Activated naive CD8-positive, alpha-beta T cell treated with anti-CD3 and anti-CD28 coated beads, Interleukin-2, amount 10 ng/mL, durations not matched to agents 7 days and 5 days (primary cell): ENCODE measurements around the gene ZFYVE27. TPM values are rescaled to one million over a fixed set of nuclear protein-coding genes. Genes with fewer than 3 reads are reported as not detected.

ENCODE experiments used
- ATAC-seq: fragments of 150-1000 bp; cut with Tn5 transposase; one replicate; pipeline ENCODE4 v1.10.0; 2021; ENCODE audit warnings: low read depth, moderate library complexity
- POLR2A ChIA-PET: fragments of 350-600 bp; sonication (Branson Sonifier 250); formaldehyde crosslinking; loops from one replicate; lab custom pipeline; 2021; ENCODE audit warnings: antibody characterized with exemption; lab: Charles Lee
- DNase-seq: peaks from one replicate; pipeline ENCODE4 v3.0.0; 2021
- H3K27ac Mint-ChIP-seq: one replicate; pipeline ENCODE4 v1.8.0; 2022; ENCODE audit warnings: mild to moderate bottlenecking, mixed read lengths
- H3K27me3 Mint-ChIP-seq: one replicate; pipeline ENCODE4 v1.8.0; 2022; ENCODE audit warnings: mild to moderate bottlenecking, moderate library complexity, mixed read lengths
- H3K36me3 Mint-ChIP-seq: one replicate; pipeline ENCODE4 v1.8.0; 2021; ENCODE audit warnings: mild to moderate bottlenecking, mixed read lengths
- H3K4me1 Mint-ChIP-seq: one replicate; pipeline ENCODE4 v1.8.0; 2021; ENCODE audit warnings: mixed read lengths
- H3K4me3 Mint-ChIP-seq: one replicate; pipeline ENCODE4 v1.8.0; 2022; ENCODE audit warnings: mild to moderate bottlenecking, moderate library complexity, mixed read lengths
- H3K9me3 Mint-ChIP-seq: one replicate; pipeline ENCODE4 v1.8.0; 2021; ENCODE audit warnings: mixed read lengths
- total RNA-seq, 2 experiments: library from RNA; stranded (reverse); gene quantifications; one replicate each; pipeline ENCODE4 v1.2.3, GENCODE V29; 2021

Gene ZFYVE27
- total RNA-seq, 2 experiments from 2014 or later, result 36.9 to 43.4 TPM

DNA sequence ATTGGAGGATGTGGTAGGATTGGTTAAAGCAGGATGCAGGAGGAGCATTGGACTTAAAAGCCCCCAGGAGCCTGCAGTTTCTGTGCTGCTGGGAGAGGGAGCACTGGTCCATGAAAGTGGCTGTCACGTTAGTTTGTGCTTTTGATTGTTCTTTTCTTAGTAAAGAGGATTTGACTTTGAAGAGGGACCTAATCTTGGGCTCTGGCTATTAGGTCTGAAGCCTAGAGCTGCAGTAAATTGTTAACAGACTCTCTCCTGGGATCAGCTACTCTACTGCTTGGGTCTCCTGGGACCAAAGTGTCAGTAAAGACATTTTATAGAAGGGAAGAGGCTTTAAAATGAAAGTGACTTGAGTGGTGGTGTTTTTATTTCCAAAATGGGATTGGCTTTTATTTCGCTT, 3.7 kb downstream of the ZFYVE27 start:
- Mint-ChIP-seq H3K36me3 (peaks cover 33% of the 10 kb centered on the region), H3K4me3 (no peak overlapping the region), H3K9me3 (no peaks in the 10 kb centered on the region), H3K27me3 (no peaks in the 10 kb centered on the region), H3K27ac (no peak overlapping the region), H3K4me1 (peaks cover 37% of the 10 kb centered on the region)
- POLR2A ChIA-PET, result no interaction called here
- no peak for DNase-seq
- no peak for ATAC-seq

DNA sequence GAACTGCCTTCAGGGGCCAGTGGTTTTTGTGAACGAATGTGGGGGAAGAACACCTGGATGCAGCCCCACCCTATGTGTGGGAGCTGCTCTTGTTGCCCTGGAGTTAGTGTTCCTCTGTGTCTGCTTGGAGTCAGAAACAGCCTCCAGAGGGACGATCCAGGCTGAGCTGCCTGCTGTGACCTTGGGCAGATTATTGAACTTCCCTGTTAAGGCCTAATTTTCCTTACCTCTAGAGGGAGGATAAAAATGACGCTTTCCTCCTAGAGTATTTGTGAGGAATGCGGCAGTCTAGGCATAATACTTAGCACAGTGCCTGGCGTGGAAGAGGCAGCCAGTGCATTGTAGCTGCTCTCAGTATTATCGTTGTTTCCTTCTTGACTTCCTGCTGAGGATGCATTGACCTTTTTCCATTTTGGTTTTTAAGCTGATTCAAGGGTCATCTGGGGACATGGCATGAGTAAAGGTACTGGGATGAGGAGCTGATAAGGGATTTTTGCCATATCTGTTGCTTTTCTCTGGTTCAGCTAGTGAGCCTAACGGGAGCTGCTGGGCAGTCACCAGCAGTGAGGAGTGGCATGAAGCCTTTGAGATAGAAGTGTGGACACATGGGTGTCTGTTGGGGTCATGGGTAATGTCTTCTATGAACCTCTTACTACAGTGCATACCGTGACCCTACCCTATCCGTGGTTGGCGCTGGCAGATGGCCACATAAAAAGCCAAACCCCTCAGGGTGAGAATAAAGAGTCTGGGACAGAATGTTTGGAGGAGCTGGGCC, 6.4 kb downstream of the ZFYVE27 start:
- Mint-ChIP-seq H3K27me3 (no peaks in the 10 kb centered on the region), H3K4me3 (no peak overlapping the region), H3K9me3 (no peaks in the 10 kb centered on the region), H3K36me3 (peaks cover 36% of the 10 kb centered on the region), H3K4me1 (peaks cover 20% of the 10 kb centered on the region), H3K27ac (no peak overlapping the region)
- POLR2A ChIA-PET, result interaction anchor here (0.5 kb wide), 1 partner anchor 1872 kb away, joined by 3 read pairs; no protein-coding TSS in a partner anchor
- no peak for DNase-seq
- ATAC-seq, result no peak

DNA sequence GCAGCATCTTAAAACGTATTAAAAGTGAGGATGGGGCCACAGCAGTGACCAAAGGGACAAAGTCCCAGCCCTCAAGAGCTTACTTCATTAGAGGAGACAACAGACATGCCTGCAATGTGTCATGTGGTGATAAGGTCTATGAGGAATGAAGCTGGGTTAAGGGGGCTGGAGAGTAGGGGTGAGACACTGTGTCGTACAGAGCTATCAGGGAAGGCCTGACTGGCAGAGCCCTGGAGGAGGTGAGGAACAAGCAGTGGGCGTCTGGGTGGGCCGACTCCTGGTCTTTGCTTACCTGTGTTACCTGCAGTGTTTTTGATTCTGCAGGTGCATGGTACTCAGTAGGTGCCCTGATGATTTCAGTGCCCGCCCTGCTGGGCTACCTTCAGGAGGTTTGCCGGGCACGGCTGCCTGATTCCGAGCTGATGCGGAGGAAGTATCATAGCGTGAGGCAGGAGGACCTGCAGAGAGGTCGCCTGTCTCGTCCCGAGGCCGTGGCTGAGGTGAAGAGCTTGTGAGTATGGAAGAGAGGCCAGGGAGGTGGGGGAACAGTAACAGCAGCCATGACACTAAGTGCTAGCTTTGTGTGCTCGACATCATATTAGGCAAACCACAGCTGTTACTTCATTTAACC, 7.6 kb downstream of the ZFYVE27 start:
- Mint-ChIP-seq H3K4me3 (no peak overlapping the region), H3K27ac (no peak overlapping the region), H3K4me1 (peaks cover 16% of the 10 kb centered on the region), H3K36me3 (peaks cover 35% of the 10 kb centered on the region), H3K9me3 (no peaks in the 10 kb centered on the region), H3K27me3 (no peaks in the 10 kb centered on the region)
- ATAC-seq, result no peak
- POLR2A ChIA-PET, result no interaction called here
- no peak for DNase-seq

DNA sequence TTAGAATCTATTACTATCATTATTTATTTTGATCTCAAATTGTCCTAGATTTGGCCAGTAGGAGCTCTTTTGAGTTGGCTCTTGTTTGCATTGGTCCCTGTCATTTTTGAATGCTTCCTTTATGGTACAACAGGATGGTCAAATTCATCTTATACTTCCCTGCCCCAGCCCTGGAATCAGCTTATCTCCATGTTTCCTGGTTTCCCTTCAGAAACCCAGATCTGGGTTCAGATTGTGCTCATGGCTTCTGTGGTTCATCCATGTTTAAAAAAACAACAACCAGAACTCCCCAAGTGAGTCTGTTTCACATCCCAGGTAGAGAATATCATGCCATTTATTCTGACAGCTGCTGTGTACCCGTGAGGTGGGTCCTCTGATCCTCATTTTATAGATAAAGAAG, 10.6 kb downstream of the ZFYVE27 start:
- Mint-ChIP-seq H3K27me3 (no peaks in the 10 kb centered on the region), H3K36me3 (peaks cover 23% of the 10 kb centered on the region), H3K9me3 (no peaks in the 10 kb centered on the region), H3K27ac (no peak overlapping the region), H3K4me1 (peaks cover 9% of the 10 kb centered on the region), H3K4me3 (no peak overlapping the region)
- no peak for DNase-seq
- ATAC-seq, result no peak
- POLR2A ChIA-PET, result interaction anchor here (0.6 to 1.2 kb wide), 2 partner anchors 11 to 719 kb away, joined by 4 to 6 read pairs; partner anchors contain the start of gene ZFYVE27

DNA sequence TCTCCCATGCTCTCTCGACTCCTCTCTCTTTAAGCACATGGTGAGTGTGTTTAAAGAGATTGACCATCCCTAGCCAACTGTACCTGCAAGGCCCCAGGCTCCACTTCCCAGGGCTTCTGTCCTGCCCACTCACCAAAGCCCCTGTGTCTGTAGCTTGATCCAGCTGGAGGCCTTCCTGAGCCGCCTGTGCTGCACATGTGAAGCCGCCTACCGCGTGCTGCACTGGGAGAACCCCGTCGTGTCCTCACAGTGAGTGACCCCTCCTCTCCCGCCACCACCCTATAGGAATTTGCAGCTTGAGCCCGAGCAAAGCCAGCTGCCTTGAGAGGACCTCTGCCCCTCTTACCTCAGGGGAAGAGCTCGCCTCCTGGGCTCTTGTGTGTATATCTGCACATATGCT, 11.2 kb downstream of the ZFYVE27 start:
- no peak for ATAC-seq
- POLR2A ChIA-PET, result no interaction called here
- H3K36me3 Mint-ChIP-seq, result peaks cover 20% of the 10 kb centered on the region

DNA sequence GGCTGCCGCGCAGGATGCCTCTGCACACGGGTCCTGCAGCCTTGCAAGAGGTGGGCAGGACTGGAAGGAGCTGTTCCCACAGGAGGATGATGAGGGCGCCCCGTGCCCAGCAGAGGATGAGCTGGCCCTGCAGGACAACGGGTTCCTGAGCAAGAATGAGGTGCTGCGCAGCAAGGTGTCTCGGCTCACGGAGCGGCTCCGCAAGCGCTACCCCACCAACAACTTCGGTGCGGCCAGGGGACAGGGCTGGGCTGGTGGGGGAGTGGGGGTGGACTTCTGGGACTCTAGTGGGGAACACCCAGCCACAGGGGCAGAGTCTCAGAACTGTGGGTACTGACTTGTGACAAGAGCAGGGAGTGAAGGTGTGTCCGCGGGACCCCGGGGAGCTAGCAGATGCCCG, 16.0 kb downstream of the ZFYVE27 start:
- Mint-ChIP-seq H3K4me3 (no peak overlapping the region), H3K27ac (no peak overlapping the region), H3K9me3 (no peaks in the 10 kb centered on the region), H3K36me3 (peaks cover 11% of the 10 kb centered on the region), H3K27me3 (no peaks in the 10 kb centered on the region), H3K4me1 (no peaks in the 10 kb centered on the region)
- no peak for ATAC-seq
- DNase-seq, result no peak
- POLR2A ChIA-PET, result interaction anchor here (0.8 kb wide), 1 partner anchor 15 kb away, joined by 3 read pairs; no protein-coding TSS in a partner anchor

More for the DNA sequence above, 11.2 kb downstream of the ZFYVE27 start:
- Mint-ChIP-seq H3K9me3 (no peaks in the 10 kb centered on the region), H3K27me3 (no peaks in the 10 kb centered on the region), H3K4me3 (no peak overlapping the region), H3K4me1 (peaks cover 7% of the 10 kb centered on the region), H3K27ac (no peak overlapping the region)
- no peak for DNase-seq

DNA sequence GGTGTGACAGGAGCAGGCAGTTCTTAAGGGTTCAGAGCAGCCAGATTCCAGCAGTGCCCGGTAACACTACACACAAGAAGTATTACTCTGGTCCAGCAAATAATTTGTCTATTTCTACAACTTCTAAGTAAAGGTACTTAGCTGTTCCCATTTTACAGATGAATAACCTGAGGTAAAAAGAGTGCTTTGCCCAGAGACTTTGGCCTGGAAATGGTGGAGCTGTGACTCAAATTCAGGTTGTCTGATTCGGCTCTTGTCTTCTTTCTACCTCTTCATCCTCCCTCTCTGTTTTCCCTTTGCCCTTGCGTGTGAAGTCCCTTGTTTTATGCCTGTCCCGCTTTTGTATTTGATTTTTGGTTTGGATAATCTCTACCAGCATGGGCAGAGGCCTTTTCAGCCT, 17.8 kb downstream of the ZFYVE27 start:
- DNase-seq, result no peak
- no peaks in the 10 kb centered on the region for H3K9me3 Mint-ChIP-seq
- H3K27me3 Mint-ChIP-seq, result no peaks in the 10 kb centered on the region
- POLR2A ChIA-PET, result no interaction called here
- H3K4me3 Mint-ChIP-seq, result no peak overlapping the region
- peaks cover 12% of the 10 kb centered on the region for H3K36me3 Mint-ChIP-seq
- no peak overlapping the region for H3K27ac Mint-ChIP-seq
- H3K4me1 Mint-ChIP-seq, result no peaks in the 10 kb centered on the region
- no peak for ATAC-seq

DNA sequence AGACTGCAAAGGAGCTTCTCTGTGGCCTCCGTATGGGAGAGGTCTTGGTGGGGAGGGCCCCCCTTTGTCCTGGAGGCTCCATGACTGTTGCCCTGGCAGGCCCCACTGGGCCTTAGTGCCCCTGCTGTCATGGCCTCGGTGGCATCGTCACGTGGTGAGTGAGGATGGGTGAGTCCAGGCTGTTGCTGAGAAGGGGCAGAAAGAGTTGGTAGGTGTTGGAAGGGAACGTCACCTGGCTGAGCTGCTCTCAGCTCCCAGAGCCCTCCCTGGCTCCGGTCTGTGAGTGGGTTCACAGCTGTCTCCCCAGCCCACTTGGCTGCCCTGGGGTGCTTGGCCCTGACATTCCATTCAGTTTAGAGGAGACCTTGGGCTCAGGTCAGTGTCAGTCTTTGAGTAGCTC, 18.8 kb downstream of the ZFYVE27 start:
- Mint-ChIP-seq H3K4me3 (no peak overlapping the region), H3K4me1 (no peaks in the 10 kb centered on the region), H3K36me3 (peaks cover 15% of the 10 kb centered on the region), H3K9me3 (no peaks in the 10 kb centered on the region), H3K27me3 (no peaks in the 10 kb centered on the region), H3K27ac (no peak overlapping the region)
- POLR2A ChIA-PET, result interaction anchor here (0.6 kb wide), 1 partner anchor 13 kb away, joined by 3 read pairs; no protein-coding TSS in a partner anchor
- no peak for DNase-seq
- ATAC-seq, result no peak

DNA sequence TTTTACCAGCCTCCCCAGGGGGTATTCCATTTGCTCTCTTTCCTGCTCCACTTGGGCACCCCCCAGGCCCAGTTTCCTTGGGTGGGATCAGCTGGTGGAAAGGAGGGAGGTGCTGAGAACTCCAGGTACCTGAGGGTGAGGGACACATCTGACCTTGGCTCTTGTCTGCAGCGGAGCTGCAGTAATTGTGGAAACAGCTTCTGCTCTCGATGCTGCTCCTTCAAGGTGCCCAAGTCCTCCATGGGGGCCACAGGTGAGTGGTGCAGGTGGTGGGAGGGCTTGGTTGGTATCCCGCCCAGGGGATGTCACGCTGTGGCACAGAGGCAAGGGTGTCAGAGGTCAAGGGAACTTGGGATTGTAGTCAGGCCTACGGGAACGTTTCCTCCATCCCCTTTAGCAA, 20.5 kb downstream of the ZFYVE27 start:
- Mint-ChIP-seq H3K9me3 (no peaks in the 10 kb centered on the region), H3K36me3 (peaks cover 19% of the 10 kb centered on the region), H3K4me3 (no peak overlapping the region), H3K27me3 (no peaks in the 10 kb centered on the region), H3K4me1 (no peaks in the 10 kb centered on the region), H3K27ac (no peak overlapping the region)
- POLR2A ChIA-PET, result no interaction called here
- ATAC-seq (no peak), DNase-seq (no peak)

DNA sequence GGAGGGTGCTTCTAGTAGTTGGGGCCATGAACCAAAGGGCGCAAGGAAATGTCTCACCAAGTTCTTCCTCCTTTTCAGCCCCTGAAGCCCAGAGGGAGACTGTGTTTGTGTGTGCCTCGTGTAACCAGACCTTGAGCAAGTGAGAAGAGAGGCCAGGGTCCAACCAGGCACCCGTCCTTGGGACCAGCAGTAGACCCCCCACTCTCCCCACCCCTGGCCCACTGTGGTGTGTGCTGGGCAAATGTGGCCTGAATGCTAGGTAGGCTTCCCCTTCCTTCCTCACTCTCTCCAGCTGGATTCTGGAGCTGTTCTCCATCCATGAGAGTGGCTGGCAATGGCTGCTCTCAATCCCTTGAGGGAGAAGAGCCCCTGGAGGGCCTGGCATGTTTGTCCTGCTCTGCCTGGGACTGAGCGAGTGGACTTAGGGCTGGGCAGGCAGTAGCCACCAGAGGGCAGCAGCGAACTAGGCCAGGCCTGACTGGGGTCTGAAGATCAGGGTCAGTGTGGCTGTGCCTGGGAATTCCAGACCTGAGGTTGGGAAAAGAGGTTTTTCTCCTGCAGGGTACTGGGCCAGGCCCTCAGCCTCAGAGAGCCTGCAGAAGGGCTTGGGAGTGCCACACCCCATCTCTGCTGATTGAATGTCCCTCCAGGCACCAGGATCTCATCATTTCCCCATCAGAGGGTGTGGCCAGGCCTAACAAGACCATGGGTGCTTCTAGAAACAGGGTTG, 22.4 kb downstream of the ZFYVE27 start:
- peak; percentile 75 for DNase-seq
- no peaks in the 10 kb centered on the region for H3K9me3 Mint-ChIP-seq
- no peaks in the 10 kb centered on the region for H3K27me3 Mint-ChIP-seq
- no peak overlapping the region for H3K27ac Mint-ChIP-seq
- peaks cover 2% of the 10 kb centered on the region for H3K4me1 Mint-ChIP-seq
- peak; percentile 76 for ATAC-seq
- no peak overlapping the region for H3K4me3 Mint-ChIP-seq
- peaks cover 19% of the 10 kb centered on the region for H3K36me3 Mint-ChIP-seq
- POLR2A ChIA-PET, result no interaction called here

DNA sequence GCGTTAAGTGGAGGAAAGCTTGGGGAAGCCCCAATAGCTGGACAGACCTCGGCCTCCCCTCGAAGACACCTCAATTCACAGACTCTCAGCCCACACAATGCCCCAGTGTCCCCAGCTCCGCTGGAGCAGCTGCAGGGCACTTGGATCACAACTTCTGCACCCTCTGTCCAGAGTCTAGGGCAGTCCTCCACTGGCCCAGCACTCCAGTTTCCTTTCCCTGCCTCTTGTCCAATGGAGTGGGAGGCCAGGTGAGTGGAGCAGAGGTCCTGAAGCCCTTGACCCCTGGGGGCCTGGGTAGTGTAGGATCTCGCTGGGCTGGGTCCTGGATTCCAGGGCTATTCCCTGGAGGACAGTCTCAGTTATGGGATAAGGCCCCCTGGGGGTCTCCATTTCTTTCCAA, 23.0 kb downstream of the ZFYVE27 start:
- Mint-ChIP-seq H3K27ac (no peak overlapping the region), H3K27me3 (no peaks in the 10 kb centered on the region), H3K9me3 (no peaks in the 10 kb centered on the region), H3K4me1 (peaks cover 6% of the 10 kb centered on the region), H3K4me3 (no peak overlapping the region), H3K36me3 (peaks cover 15% of the 10 kb centered on the region)
- no peak for ATAC-seq
- POLR2A ChIA-PET, result no interaction called here
- no peak for DNase-seq

DNA sequence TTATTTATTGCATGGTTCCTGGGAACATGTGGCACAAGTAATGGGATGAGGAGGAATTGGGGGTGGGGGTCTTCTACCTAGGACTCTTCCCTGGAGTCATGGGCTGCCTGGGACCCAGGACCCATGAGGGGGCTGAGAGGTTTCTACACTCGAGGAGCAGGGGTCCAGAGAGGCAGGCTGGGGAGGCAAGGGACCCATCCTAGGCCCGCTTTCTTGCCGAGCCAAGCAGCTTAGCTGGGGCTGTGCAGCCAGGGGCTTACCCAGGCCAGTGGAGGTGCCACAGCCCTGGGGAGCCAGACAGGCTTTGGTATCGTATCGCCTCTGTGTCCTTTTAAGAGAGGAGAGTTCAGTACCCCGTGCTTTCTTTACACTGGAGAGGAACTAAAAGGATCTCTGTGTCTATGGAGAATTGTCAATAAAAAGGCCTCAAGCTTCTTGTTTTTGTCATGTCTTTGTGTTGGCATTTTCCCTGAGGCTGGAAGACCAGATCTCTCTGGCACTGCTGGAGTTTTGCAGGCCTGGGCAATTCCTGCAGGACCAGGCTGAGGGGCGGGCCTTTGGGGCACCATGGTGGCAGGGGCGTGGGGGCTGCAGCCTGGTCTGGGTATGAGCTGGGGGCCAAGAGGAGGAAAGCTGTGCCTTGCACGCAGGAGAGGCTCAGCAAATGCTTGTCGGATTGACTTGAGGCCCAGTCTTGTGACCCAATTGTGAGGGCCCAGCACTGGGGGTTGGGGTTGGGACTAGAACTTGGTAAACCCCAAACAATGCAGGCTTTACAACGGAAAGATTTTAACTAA, 23.7 kb downstream of the ZFYVE27 start:
- POLR2A ChIA-PET, result no interaction called here
- ATAC-seq (no peak), DNase-seq (no peak)
- H3K4me1 Mint-ChIP-seq, result peaks cover 6% of the 10 kb centered on the region
- H3K9me3 Mint-ChIP-seq, result no peaks in the 10 kb centered on the region
- H3K36me3 Mint-ChIP-seq, result peaks cover 12% of the 10 kb centered on the region
- H3K4me3 Mint-ChIP-seq, result no peak overlapping the region
- no peak overlapping the region for H3K27ac Mint-ChIP-seq
- no peaks in the 10 kb centered on the region for H3K27me3 Mint-ChIP-seq

DNA sequence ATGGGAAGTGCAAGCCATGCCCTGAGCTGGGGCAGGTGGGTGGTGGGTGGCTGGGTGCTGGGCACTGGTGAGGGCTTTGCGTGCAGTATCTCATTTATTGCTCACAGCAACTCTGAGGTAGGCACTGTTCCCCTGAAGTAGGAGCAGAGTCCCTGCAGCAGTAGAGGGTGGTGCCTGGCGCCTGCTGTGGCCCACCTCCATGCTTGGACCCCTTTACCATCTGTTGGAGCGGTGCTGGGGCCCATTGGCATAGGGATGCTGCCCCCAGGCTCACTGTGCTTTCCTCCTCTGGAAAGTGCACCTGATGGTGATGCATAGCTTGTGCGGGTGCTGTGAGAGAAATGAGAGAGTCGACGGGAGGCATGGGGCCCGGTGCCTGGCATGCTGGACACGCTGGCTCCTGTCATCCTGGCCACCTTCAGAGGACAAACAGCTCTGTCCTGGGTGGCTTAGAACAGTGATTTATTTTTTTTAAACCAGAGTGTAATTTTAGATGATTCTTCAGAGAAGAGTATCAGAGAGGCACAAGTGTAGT, 24.5 kb downstream of the ZFYVE27 start:
- POLR2A ChIA-PET, result no interaction called here
- DNase-seq, result no peak
- no peaks in the 10 kb centered on the region for H3K27me3 Mint-ChIP-seq
- H3K9me3 Mint-ChIP-seq, result no peaks in the 10 kb centered on the region
- ATAC-seq, result no peak
- peaks cover 12% of the 10 kb centered on the region for H3K36me3 Mint-ChIP-seq
- no peak overlapping the region for H3K27ac Mint-ChIP-seq
- H3K4me1 Mint-ChIP-seq, result peaks cover 6% of the 10 kb centered on the region
- H3K4me3 Mint-ChIP-seq, result no peak overlapping the region
